Ishikawa (cell line): ENCODE measurements around the gene TMEM184B.

Experiments
- NFIC ChIP-seq: IDR thresholded peaks from 2 replicates; pipeline ENCODE4 v1.6.1; 2012
- RAD21 ChIP-seq: IDR thresholded peaks from 2 replicates; pipeline ENCODE4 v1.6.1; 2012; ENCODE audit warnings: low read depth

- no peak for TF ChIP-seq NFIC
- TF ChIP-seq RAD21: no peak
These were observed 99.2 kb downstream of the TMEM184B start for GRCh38 chr22:38173641-38173906.
